Endodermal cell (in vitro differentiated cells): Measurements from ENCODE around the gene CCDC9. TPM values are rescaled to one million over a fixed set of nuclear protein-coding genes. Genes with fewer than 3 reads are reported as not detected.

Experiments used
- DNase-seq: peaks from one replicate; pipeline ENCODE4 v3.0.0-alpha.2; 2017
- H3K27ac ChIP-seq: 2 replicates; pipeline ENCODE4 v1.5.1; 2013; ENCODE audit warnings: mild to moderate bottlenecking, low read depth, low read length, moderate library complexity
- H3K27me3 ChIP-seq: 2 replicates; pipeline ENCODE4 v1.6.1; 2013; ENCODE audit warnings: mild to moderate bottlenecking, low read length, moderate library complexity; ENCODE audit not compliant: insufficient read depth, control insufficient read depth, poor library complexity, severe bottlenecking
- H3K36me3 ChIP-seq: 2 replicates; pipeline ENCODE4 v1.7.0; 2013; ENCODE audit warnings: mild to moderate bottlenecking, low read length, moderate library complexity; ENCODE audit not compliant: control insufficient read depth, insufficient read depth
- H3K4me1 ChIP-seq: one replicate; pipeline ENCODE4 v1.7.0; 2013; ENCODE audit warnings: low read length; ENCODE audit not compliant: control insufficient read depth, insufficient read depth
- H3K4me3 ChIP-seq: 2 replicates; pipeline ENCODE4 v1.5.1; 2013; ENCODE audit warnings: mild to moderate bottlenecking, low read length, moderate library complexity
- H3K9ac ChIP-seq: 2 replicates; pipeline ENCODE4 v1.6.1; 2013; ENCODE audit warnings: mild to moderate bottlenecking, low read length, moderate library complexity; ENCODE audit not compliant: poor library complexity, severe bottlenecking; ENCODE audit errors: extremely low read depth
- H3K9me3 ChIP-seq: 2 replicates; pipeline ENCODE4 v1.6.1; 2013; ENCODE audit warnings: mild to moderate bottlenecking, low read length, moderate library complexity; ENCODE audit not compliant: control insufficient read depth
- H3K27ac Mint-ChIP-seq: 2 replicates; pipeline ENCODE4 v1.8.0; 2020; ENCODE audit warnings: mixed read lengths
- H3K27me3 Mint-ChIP-seq: 2 replicates; pipeline ENCODE4 v1.8.0; 2021; ENCODE audit warnings: mild to moderate bottlenecking, mixed read lengths; ENCODE audit not compliant: insufficient read depth
- H3K36me3 Mint-ChIP-seq: 2 replicates; pipeline ENCODE4 v1.8.0; 2020; ENCODE audit warnings: low read depth, mixed read lengths
- H3K4me1 Mint-ChIP-seq: 2 replicates; pipeline ENCODE4 v1.8.0; 2020; ENCODE audit warnings: mixed read lengths
- H3K4me3 Mint-ChIP-seq: 2 replicates; pipeline ENCODE4 v1.8.0; 2020; ENCODE audit warnings: mild to moderate bottlenecking, moderate library complexity, mixed read lengths
- H3K9me3 Mint-ChIP-seq: 2 replicates; pipeline ENCODE4 v1.8.0; 2020; ENCODE audit warnings: mild to moderate bottlenecking, mixed read lengths
- CTCF ChIP-seq: fragments of 200-600 bp; sonication (generic); conservative IDR thresholded peaks from 2 replicates; pipeline ENCODE4 v1.5.0; 2021; ENCODE audit warnings: antibody characterized with exemption, mild to moderate bottlenecking
- WGBS, 2 experiments: methylation state at CpG; one replicate each; pipeline versions ENCODE4 v1.1.5 to v1.1.7; 2013; ENCODE audit warnings: missing lambda C conversion rate in 2 of 2, mixed read lengths in 1 of 2; ENCODE audit not compliant: insufficient coverage in 1 of 2, insufficient read length in 1 of 2; 5-methylcytosine and 5-hydroxymethylcytosine counted together
- long read RNA-seq, 4 experiments: library from polyadenylated mRNA in 2 of 4; library from RNA in 1 of 4; library from capped mRNA in 1 of 4; stranded (forward) in 3 of 4; unstranded in 1 of 4; transcript quantifications; one replicate each; pipeline ENCODE4 v2.0.0, GENCODE V29; 2020 to 2021; ENCODE audit warnings: inconsistent platforms in 1 of 4
- polyA plus RNA-seq, 2 experiments: library from polyadenylated mRNA; stranded (reverse); fragments of 50-300 nt; gene quantifications; one replicate each; pipeline ENCODE4 v1.2.3, GENCODE V29; 2013
- total RNA-seq, 2 donors: library from RNA; stranded (reverse); fragmentation: NEBNext Ultra II Directional in 1 of 2; extraction: Animal tissue kit (Norgen Biotek cat#: 25700) in 1 of 2; gene quantifications; 2 replicates in 1 of 2; 3 replicates in 1 of 2; pipeline ENCODE4 v1.2.1, GENCODE V29; 2021

Gene CCDC9
- 10 to 100 TPM; 33.8 to 46.2 TPM for total RNA-seq
- polyA plus RNA-seq (2013, experiment 1 of 2), result 25.5 TPM
- polyA plus RNA-seq (2013, experiment 2 of 2), result 23.5 TPM
- long read RNA-seq, experiment 1, partial matches to known transcripts, result 4 of 6 reads
- long read RNA-seq, experiment 1, other reads (novel, unspliced or antisense), result 1 of 6 reads
- long read RNA-seq, experiment 2, transcript CCDC9-207 (14 exons, 2,163 nt), result major isoform, 13 of 78 reads
- long read RNA-seq, experiment 2, transcript CCDC9-201 (12 exons, 2,093 nt), result minor isoform, 10 of 78 reads
- long read RNA-seq, experiment 2, partial matches to known transcripts, result 20 of 78 reads
- long read RNA-seq, experiment 2, other reads (novel, unspliced or antisense), result 35 of 78 reads
- long read RNA-seq, experiment 3, partial matches to known transcripts, result 3 of 4 reads
- long read RNA-seq, experiment 3, other reads (novel, unspliced or antisense), result 1 of 4 reads
- long read RNA-seq, experiment 4, partial matches to known transcripts, result 0 of 2 reads
- long read RNA-seq, experiment 4, other reads (novel, unspliced or antisense), result 2 of 2 reads

DNA sequence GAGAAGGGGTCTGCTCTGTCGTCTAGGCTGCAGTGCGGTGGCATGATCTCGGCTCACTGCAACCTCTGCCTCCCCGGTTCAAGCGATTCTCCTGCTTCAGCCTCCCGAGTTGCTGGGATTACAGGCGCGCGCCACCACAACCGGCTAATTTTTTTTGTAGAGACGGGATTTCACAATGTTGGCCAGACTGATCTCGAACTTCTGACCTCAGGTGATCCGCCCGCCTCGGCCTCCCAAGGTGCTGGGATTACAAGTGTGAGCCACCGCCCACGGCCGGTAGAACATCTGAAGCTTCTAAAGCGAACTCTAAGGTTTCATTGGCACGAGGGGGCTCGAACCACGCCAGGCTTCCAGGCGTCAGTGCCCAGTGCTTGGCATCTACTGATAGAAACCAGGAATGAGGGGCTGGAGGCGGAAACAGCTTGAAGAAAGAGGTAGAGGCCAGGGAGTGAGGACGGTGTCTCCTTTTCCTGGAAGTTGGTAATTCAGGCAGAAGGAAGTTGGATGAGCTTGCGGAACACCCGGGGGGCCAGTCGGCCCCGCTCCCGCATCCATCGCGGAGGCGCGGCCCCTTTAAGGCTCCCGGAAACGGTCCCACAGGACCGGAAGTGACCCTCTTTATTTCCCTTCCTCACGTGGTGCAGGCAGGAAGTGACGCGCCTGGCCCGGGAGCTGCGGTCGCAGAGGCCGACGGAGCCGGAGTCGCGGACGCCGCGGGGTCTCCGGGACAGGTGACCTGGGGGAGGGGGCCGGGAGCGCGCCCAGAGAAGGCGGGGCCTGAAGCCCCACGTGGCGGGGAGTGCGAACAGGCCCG, at the start of gene CCDC9:
TSS of gene CCDC9 (plus strand) at position 647 of the 814 bp plus-strand sequence. CDS start 1,876 bp downstream, outside the sequence.
- Mint-ChIP-seq H3K36me3 (peaks cover 27% of the 10 kb centered on the region), H3K4me1 (peaks cover 12% of the 10 kb centered on the region), H3K27me3 (peaks cover 6% of the 10 kb centered on the region), H3K4me3 (peak within 1 kb of the TSS; percentile 84), H3K9me3 (no peaks in the 10 kb centered on the region), H3K27ac (peak within 1 kb of the TSS; percentile 100)
- DNase-seq, result peak; percentile 99
- Histone ChIP-seq H3K4me1 (peaks cover 7% of the 10 kb centered on the region), H3K4me3 (peak within 1 kb of the TSS; percentile 97), H3K9ac (peak within 1 kb of the TSS; percentile 96), H3K27me3 (no peaks in the 10 kb centered on the region), H3K36me3 (peaks cover 30% of the 10 kb centered on the region), H3K9me3 (no peaks in the 10 kb centered on the region), H3K27ac (peak within 1 kb of the TSS; percentile 91)
- whole genome bisulfite sequencing, 2 experiments, result 29 to 48% methylated on average over 38 to 60 of the region's 60 CpGs
- no peak for TF ChIP-seq CTCF

DNA sequence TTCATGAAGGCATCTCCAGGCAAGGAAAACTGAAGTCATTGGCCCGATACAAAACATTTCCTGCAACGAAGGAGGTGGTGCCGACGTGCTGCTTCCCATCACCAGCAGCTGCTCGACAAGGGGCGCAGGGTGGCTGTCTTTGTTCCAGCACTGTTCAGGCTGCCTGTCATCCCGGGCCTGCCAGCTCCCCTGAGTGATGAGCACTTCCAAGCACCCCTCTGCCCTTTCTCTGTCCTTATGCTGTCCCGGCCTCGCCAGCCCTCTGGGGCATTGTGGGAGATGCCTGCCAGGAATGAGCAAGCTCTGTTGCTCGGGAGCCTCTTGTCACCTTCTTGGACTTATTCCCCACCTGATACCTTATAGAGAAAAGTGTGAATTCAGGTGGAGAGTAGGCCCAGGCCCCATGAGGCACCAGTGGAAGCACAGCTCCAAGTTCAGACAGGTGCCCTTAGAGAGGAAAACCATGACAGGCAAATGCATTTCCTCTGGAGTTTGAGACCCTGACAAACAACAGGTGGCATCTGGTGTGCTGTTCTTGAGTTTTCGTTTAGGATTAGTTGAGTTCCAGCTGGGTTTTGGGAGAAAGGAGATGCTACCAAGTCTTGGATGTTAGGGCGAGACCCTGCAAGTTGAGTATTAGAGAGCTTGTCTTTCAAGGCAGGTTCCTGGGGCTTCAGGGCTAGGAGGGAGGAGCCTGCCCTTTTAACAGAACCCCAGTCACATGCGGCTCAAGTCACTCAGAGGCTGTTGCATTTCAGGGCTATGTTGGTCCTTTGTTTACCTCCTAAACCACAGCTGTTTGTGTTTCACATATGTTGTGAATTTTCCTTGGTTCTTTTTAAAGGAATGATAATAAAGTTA, 46.8 kb upstream of the CCDC9 start:
- no peak overlapping the region for H3K4me3 ChIP-seq
- peak overlapping the region; percentile 16 for H3K27ac ChIP-seq
- no peak overlapping the region for H3K9ac ChIP-seq
- H3K9me3 Mint-ChIP-seq, result no peaks in the 10 kb centered on the region
- peaks cover 72% of the 10 kb centered on the region for H3K36me3 Mint-ChIP-seq
- no peaks in the 10 kb centered on the region for H3K27me3 Mint-ChIP-seq
- H3K4me1 Mint-ChIP-seq, result peaks cover 16% of the 10 kb centered on the region
- TF ChIP-seq CTCF, result no peak
- no peak for DNase-seq
- H3K4me1 ChIP-seq, result peaks cover 5% of the 10 kb centered on the region
- H3K27ac Mint-ChIP-seq, result peak overlapping the region; percentile 88
- H3K27me3 ChIP-seq, result no peaks in the 10 kb centered on the region
- WGBS, 2 experiments, result 88 to 91% methylated on average over 8 to 13 of the region's 13 CpGs
- no peak overlapping the region for H3K4me3 Mint-ChIP-seq
- H3K9me3 ChIP-seq, result no peaks in the 10 kb centered on the region
- peaks cover 83% of the 10 kb centered on the region for H3K36me3 ChIP-seq

DNA sequence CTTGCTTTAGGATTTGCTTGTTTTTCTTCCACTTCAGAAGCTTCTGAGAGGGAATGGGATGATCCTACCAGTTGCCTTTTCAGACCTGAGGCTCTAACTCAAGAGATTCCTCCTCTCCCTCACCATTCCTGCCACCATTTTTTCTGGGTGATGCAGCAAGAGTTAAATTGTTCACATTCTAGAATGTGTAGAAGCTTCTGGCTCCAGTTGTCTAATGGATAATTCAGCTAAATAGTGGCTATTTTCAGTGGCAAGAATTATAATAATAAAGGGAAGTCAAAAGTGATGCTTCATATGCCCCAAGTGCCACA, 46.2 kb upstream of the CCDC9 start:
- H3K27ac Mint-ChIP-seq, result peak overlapping the region; percentile 88
- Histone ChIP-seq H3K27me3 (no peaks in the 10 kb centered on the region), H3K4me1 (peaks cover 5% of the 10 kb centered on the region), H3K27ac (no peak overlapping the region), H3K9ac (no peak overlapping the region), H3K36me3 (peaks cover 77% of the 10 kb centered on the region), H3K9me3 (no peaks in the 10 kb centered on the region), H3K4me3 (no peak overlapping the region)
- no peak overlapping the region for H3K4me3 Mint-ChIP-seq
- TF ChIP-seq CTCF, result no peak
- no peak for DNase-seq
- peaks cover 66% of the 10 kb centered on the region for H3K36me3 Mint-ChIP-seq
- H3K9me3 Mint-ChIP-seq, result no peaks in the 10 kb centered on the region
- H3K4me1 Mint-ChIP-seq, result peaks cover 16% of the 10 kb centered on the region
- H3K27me3 Mint-ChIP-seq, result no peaks in the 10 kb centered on the region
